Loucy (cell line): ENCODE results near the gene EPHB3.

Source experiments
- CTCF ChIP-seq: fragments of 200-600 bp; sonication (generic); conservative IDR thresholded peaks from 2 replicates; pipeline ENCODE4 v1.5.1; 2014; ENCODE audit warnings: mild to moderate bottlenecking, antibody characterized with exemption, low read length
- EZH2phosphoT487 ChIP-seq: fragments of 200-600 bp; IDR thresholded peaks from 2 replicates; pipeline ENCODE4 v1.6.1; 2018; ENCODE audit warnings: antibody characterized with exemption, mild to moderate bottlenecking, moderate library complexity, borderline replicate concordance

- TF ChIP-seq EZH2phosphoT487 (no peak), CTCF (no peak)
Measured at GRCh38 chr3:184603151-184604030, 41.8 kb downstream of the EPHB3 start.
